Stomach (tissue), 19 donors: Measurements from ENCODE around the gene RASSF5. TPM values are rescaled to one million over a fixed set of nuclear protein-coding genes. Genes with fewer than 3 reads are reported as not detected.

Experiments used
- DNase-seq, 2 donors: peaks; one replicate each; pipeline versions ENCODE4 v3.0.0 to v3.0.0-alpha.2; 2013 to 2019
- H3K27ac ChIP-seq, 5 donors: fragments of 200-600 bp in 4 of 5; sonication (generic) in 4 of 5; one replicate each; pipeline ENCODE4 v1.5.1; 2013 to 2019; ENCODE audit warnings: mild to moderate bottlenecking in 1 of 5, moderate library complexity in 1 of 5
- H3K27me3 ChIP-seq, 3 donors: fragments of 200-600 bp; sonication (generic); one replicate each; pipeline ENCODE4 v1.5.1; 2017 to 2019; ENCODE audit warnings: mixed run types in 1 of 3
- H3K36me3 ChIP-seq, 4 donors: fragments of 200-600 bp; sonication (generic); 1 replicate in 3 of 4; 2 replicates in 1 of 4; pipeline ENCODE4 v1.5.1; 2016 to 2019
- H3K4me1 ChIP-seq, 4 donors: fragments of 200-600 bp; sonication (generic); one replicate each; pipeline ENCODE4 v1.5.1; 2016 to 2019
- H3K4me3 ChIP-seq, 4 donors: fragments of 200-600 bp; sonication (generic) in 3 of 4; one replicate each; pipeline ENCODE4 v1.5.1; 2016 to 2019; ENCODE audit warnings: mild to moderate bottlenecking in 1 of 4
- H3K9me3 ChIP-seq, 4 donors: fragments of 200-600 bp; sonication (generic); one replicate each; pipeline ENCODE4 v1.5.1; 2016 to 2019
- CTCF ChIP-seq, 7 experiments: fragments of 450-650 bp in 4 of 7; fragments of 200-600 bp in 3 of 7; sonication (generic) in 3 of 7; IDR thresholded peaks; one replicate each; pipeline ENCODE4 v1.5.1; 2016 to 2019; ENCODE audit warnings: antibody characterized with exemption in 7 of 7, control low read depth in 2 of 7, mild to moderate bottlenecking in 1 of 7
- EP300 ChIP-seq: sonication (generic); formaldehyde crosslinking; IDR thresholded peaks from one replicate; pipeline ENCODE4 v1.6.1; 2017; ENCODE audit warnings: antibody characterized with exemption
- POLR2A ChIP-seq, 4 donors: fragments of 450-650 bp; IDR thresholded peaks; one replicate each; pipeline ENCODE4 v1.6.1; 2016; ENCODE audit warnings: antibody characterized with exemption in 4 of 4, control low read depth in 2 of 4, mild to moderate bottlenecking in 1 of 4, moderate library complexity in 1 of 4
- POLR2AphosphoS5 ChIP-seq, 3 donors: sonication (generic); formaldehyde crosslinking; IDR thresholded peaks; one replicate each; pipeline ENCODE4 v1.6.1; 2016; ENCODE audit warnings: antibody characterized with exemption in 3 of 3
- whole genome bisulfite sequencing, 5 donors: extraction: QIAGEN DNeasy Blood & Tissue Kit in 3 of 5; methylation state at CpG; one replicate each; pipeline versions ENCODE4 v1.1.5 to v1.1.7; 2013 to 2018; 5-methylcytosine and 5-hydroxymethylcytosine counted together
- intact Hi-C: fragments of 100-400 bp; cut with DNase I; formaldehyde crosslinking; loops from one replicate; pipeline ENCODE4 v1.15.1; 2023; ENCODE audit warnings: low total_unique reads
- long read RNA-seq, 10 donors: transcript quantifications; one replicate each; lab custom pipeline, GENCODE V29; 2026
- polyA plus RNA-seq, 3 donors: library from polyadenylated mRNA; stranded (reverse); fragments of 200-250 nt; gene quantifications; one replicate each; pipeline ENCODE4 v1.2.3, GENCODE V29; 2013
- total RNA-seq, 5 donors: library from RNA; depleted of rRNA; stranded (reverse); fragments of >200 nt; gene quantifications; one replicate each; pipeline versions ENCODE4 v1.1.0 to v1.2.3, GENCODE V29; 2014 to 2016
- donor health status: healthy with polysubstance abuse.
- donor health status: Bipolar disorder and iron deficiency.
- donor health status: healthy.

RASSF5 gene, protein sequence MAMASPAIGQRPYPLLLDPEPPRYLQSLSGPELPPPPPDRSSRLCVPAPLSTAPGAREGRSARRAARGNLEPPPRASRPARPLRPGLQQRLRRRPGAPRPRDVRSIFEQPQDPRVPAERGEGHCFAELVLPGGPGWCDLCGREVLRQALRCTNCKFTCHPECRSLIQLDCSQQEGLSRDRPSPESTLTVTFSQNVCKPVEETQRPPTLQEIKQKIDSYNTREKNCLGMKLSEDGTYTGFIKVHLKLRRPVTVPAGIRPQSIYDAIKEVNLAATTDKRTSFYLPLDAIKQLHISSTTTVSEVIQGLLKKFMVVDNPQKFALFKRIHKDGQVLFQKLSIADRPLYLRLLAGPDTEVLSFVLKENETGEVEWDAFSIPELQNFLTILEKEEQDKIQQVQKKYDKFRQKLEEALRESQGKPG
- total RNA-seq (10 to 100 TPM in 1 of 5 donors, 1 to 10 TPM in 4; 2.2 to 44.5 (median 5.8) TPM), polyA plus RNA-seq (10 to 100 TPM in 1 of 3 donors, 1 to 10 TPM in 2; 8.1 to 13.6 (median 9.2) TPM)
- long read RNA-seq, donor 1 = 0 reads
- long read RNA-seq, donor 2, partial matches to known transcripts = 0 of 1 reads
- long read RNA-seq, donor 2, other reads (novel, unspliced or antisense) = 0 of 1 reads
- long read RNA-seq, donor 3 = 0 reads
- long read RNA-seq, donor 4 = 0 reads
- long read RNA-seq, donor 5, partial matches to known transcripts = 0 of 1 reads
- long read RNA-seq, donor 5, other reads (novel, unspliced or antisense) = 0 of 1 reads
- long read RNA-seq, donor 6 = 0 reads
- long read RNA-seq, donor 7, partial matches to known transcripts = 0 of 1 reads
- long read RNA-seq, donor 7, other reads (novel, unspliced or antisense) = 0 of 1 reads
- long read RNA-seq, donor 8, partial matches to known transcripts = 0 of 2 reads
- long read RNA-seq, donor 8, other reads (novel, unspliced or antisense) = 0 of 2 reads
- long read RNA-seq, donor 9 = 0 reads
- long read RNA-seq, donor 10, partial matches to known transcripts = 0 of 1 reads
- long read RNA-seq, donor 10, other reads (novel, unspliced or antisense) = 0 of 1 reads

DNA sequence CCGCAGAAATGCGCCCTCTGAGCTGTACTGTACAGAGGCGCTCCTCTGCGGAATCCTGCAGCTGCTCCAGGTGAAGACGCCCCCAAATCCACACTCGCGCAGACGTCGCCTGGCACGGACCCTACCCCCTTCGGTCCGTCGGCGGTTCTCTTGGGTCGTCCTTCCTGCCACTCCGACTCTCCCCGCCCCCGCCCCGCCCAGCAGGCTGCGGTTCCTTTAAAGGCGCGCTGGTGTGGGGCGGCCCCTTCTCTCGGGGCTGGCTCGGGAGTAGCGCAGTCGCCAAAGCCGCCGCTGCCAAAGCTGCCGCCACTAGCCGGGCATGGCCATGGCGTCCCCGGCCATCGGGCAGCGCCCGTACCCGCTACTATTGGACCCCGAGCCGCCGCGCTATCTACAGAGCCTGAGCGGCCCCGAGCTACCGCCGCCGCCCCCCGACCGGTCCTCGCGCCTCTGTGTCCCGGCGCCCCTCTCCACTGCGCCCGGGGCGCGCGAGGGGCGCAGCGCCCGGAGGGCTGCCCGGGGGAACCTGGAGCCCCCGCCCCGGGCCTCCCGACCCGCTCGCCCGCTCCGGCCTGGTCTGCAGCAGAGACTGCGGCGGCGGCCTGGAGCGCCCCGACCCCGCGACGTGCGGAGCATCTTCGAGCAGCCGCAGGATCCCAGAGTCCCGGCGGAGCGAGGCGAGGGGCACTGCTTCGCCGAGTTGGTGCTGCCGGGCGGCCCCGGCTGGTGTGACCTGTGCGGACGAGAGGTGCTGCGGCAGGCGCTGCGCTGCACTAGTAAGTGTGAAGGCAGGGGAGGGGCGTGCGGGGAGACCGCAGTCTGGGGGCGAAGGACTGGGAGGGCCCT is at the start of gene RASSF5:
TSS of gene RASSF5 (plus strand) at position 248 of the 846 bp plus-strand sequence. CDS start at position 320, 72 bp downstream.
- no peaks in the 10 kb centered on the region for H3K9me3 ChIP-seq
- DNase-seq = peak; percentile 89 to 95
- peak within 1 kb of the TSS; percentile 67 to 84 (median 83) for H3K4me3 ChIP-seq
- H3K4me1 ChIP-seq = peaks cover 45 to 90% (median 72%) of the 10 kb centered on the region in 4 donors
- TF ChIP-seq CTCF (IDR thresholded peaks at IDR 0.05) (no peak), POLR2AphosphoS5 (IDR thresholded peaks at IDR 0.05) (peak; percentile 50 to 93 (median 93))
- WGBS, 5 donors = 0 to 4% (median 1%) methylated on average over 27 to 97 of the region's 97 CpGs
- H3K27ac ChIP-seq = peak within 1 kb of the TSS; percentile 76 to 85 (median 83)
- no peaks in the 10 kb centered on the region for H3K36me3 ChIP-seq
- intact Hi-C loops = no loop called here
- peaks cover 0 to 30% (median 9%) of the 10 kb centered on the region in 3 donors for H3K27me3 ChIP-seq

DNA sequence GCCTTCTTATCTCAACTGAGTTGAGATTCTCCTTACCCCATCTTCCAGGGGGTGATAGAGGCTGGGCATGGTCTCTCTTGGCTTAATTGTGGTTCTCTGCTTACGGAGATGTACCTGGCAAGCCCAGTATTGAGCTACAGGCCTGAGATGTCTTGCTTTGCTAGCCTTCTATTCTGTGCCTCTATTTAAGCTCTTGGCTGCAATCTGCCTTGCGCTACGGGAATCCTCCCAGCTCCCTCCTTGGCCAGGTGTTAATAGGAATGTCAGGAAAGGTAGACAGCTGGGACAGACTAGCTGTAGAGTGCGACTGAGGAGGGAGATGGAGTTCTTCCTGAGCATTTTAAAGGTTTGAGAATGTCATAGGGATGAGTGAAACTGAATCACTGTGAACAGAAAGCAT is 47.6 kb upstream of the RASSF5 start:
- intact Hi-C loops = no loop called here
- WGBS, 5 donors = 93 to 97% (median 94%) methylated on average over 4 of the region's 4 CpGs

GRCh38 chr1:206460836-206461426 is 46.4 kb upstream of the RASSF5 start:
- Histone ChIP-seq H3K36me3 (peaks cover 0 to 37% (median 30%) of the 10 kb centered on the region in 4 donors), H3K4me3 (no peak overlapping the region), H3K27ac (peak overlapping the region in 3 of 5 donors; percentile 4 to 44 (median 24)), H3K9me3 (no peaks in the 10 kb centered on the region), H3K27me3 (no peaks in the 10 kb centered on the region), H3K4me1 (peaks cover 0 to 21% (median 10%) of the 10 kb centered on the region in 4 donors)
- WGBS, 5 donors = 83 to 88% (median 85%) methylated on average over 17 of the region's 17 CpGs
- TF ChIP-seq EP300 = no peak
- no peak for TF ChIP-seq CTCF (IDR thresholded peaks at IDR 0.05)
- TF ChIP-seq POLR2AphosphoS5 (IDR thresholded peaks at IDR 0.05) = no peak
- intact Hi-C loops = no loop called here
- DNase-seq = no peak

More for the DNA sequence above, 47.6 kb upstream of the RASSF5 start:
- Histone ChIP-seq H3K27ac (no peak overlapping the region), H3K4me1 (peaks cover 0 to 29% (median 12%) of the 10 kb centered on the region in 4 donors), H3K4me3 (no peak overlapping the region), H3K27me3 (no peaks in the 10 kb centered on the region), H3K36me3 (peaks cover 4 to 49% (median 41%) of the 10 kb centered on the region in 4 donors), H3K9me3 (no peaks in the 10 kb centered on the region)
- TF ChIP-seq POLR2A (IDR thresholded peaks at IDR 0.05) (no peak), POLR2AphosphoS5 (IDR thresholded peaks at IDR 0.05) (no peak), CTCF (IDR thresholded peaks at IDR 0.05) (no peak), EP300 (no peak)
- DNase-seq = no peak
